HG02571 (cell line): ENCODE results near the gene CSF1R.

Experiments
- ATAC-seq: cut with Tn5 transposase; IDR thresholded peaks from one replicate; pipeline ENCODE4 v1.9.1; 2021; ENCODE audit warnings: mild to moderate bottlenecking, moderate library complexity; ENCODE audit not compliant: unreplicated experiment

CSF1R gene

GRCh38 chr5:150073677-150074076, 12.7 kb downstream of the CSF1R start:
- no peak for ATAC-seq

- ATAC-seq, result no peak
These were observed 13.2 kb downstream of the CSF1R start for GRCh38 chr5:150073086-150073625.

GRCh38 chr5:150070821-150071220, 15.5 kb downstream of the CSF1R start:
- no peak for ATAC-seq

DNA sequence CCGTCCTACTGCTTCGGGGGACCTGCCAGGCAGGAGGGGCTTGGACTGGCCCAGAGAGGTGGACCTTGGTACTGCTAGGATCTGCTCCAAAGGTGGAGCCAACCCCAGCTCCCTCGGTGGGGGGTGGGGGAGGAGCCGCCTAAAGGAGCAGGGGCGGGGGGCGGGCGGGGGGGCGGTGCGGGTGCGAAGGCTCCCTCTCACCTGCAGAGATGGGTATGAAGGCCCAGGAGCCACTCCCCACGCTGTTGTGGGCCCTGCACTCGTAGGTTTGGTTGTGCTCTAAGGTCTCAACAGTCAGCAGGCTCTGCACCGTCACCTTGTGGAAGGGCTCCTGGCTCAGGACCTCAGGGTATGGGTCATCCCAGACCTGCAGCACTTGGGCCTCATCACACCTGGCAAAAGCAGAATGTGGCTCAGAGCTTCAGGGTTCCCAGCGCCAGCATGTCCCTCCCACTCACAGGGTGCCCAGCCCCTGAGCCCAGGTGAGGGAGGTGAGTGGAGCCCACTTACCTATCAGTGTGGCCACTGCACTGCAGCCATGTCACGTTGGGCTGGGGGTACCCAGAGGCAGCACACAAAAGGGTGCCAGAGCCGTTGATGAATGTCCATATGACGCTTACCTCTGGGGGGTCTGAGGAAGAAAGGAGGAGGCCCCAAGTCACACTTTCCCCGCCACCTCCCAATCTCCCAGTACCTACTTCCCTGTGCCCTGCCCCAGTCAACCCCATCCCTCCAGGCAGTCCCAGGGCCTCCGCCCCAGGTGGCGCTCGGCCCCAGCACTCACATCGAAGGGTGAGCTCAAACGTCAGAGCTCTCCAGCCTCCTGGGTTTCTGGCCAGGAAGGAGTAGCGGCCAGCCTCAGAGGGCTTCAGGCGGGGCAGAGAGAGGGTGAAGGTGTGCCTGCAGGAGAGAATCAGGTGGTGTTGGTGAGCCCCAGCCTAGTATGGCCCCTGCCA, 16.4 kb downstream of the CSF1R start:
- no peak for ATAC-seq

DNA sequence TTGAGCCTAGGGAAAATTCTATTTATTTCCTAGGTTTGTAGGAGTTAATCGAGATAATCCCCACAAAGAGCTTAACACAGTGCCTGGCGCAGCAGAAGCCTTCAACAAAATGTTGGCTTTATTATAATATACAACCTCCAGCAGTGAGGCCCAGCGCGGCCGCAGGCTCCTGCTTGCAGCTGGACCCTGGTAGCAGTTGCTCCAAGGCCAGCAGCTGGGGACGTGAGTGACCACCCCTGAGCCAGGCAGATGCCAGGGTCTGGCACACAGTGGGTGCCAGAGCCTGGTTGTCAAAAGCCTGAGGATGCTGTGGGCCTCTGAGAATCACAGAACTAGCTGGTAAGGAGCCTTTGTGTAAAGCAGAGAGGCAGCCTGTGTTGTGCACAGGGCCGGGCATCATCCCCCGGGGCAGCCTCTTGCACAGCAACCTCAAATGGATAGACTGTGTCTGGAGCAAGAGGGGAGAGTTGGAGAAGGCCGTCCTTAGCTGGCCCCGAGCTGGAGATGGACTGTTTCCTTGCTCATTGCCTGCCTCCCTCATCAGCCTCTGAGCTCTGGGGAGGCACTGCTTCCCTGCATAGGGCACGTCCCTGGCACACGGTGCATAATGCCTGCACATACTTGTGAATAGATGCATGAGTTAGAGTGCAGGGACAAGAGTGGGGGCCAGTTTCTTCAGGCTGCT, 17.3 kb downstream of the CSF1R start:
- no peak for ATAC-seq

DNA sequence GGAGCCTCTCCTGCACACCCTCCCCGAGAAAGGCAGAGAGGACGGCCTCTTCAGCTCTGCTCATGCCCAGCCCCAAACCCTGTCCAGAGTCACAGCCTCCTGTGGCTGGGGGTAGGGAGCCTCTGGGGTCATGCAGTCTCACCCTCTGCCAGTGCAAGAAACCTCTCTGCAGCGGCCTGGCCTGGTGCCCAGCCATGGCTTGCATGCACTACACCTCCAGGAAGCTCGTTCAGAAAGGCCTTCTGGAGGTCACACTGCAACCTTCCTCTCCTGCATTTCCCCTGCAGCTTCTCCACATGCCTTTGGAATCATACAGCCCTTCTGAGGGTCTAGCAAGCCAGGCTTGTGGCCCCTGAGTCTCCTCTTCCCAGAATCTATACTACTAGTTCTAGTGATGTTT, 17.9 kb downstream of the CSF1R start:
- ATAC-seq, result no peak

GRCh38 chr5:150068071-150068470, 18.3 kb downstream of the CSF1R start:
- no peak for ATAC-seq

DNA sequence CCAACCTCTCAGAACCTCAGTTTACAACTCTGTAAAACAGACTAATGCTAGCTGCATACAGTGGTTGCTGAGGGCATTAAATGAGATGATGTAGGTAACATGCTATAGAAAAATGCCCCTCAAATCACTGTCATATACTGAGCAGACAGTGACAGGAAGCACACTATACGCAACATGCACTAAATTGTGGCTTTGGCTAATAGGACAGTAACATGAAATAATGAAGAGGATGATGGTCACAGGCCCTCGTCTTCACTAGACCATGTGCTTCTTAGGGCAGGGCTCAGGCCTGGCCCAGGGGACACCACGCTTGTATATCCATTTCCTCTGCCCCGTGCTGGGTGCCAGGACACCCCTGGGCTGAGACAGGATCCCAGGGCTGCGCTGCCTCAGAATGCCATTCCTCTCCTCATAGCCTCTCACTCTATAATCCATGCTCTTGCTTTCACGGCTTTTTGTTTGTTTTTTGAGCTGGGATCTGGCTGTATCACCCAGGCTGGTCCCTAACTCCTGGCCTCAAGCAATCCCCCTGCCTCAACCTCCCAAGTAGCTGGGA, 18.9 kb downstream of the CSF1R start:
- no peak for ATAC-seq

- no peak for ATAC-seq
These were observed 19.4 kb downstream of the CSF1R start for GRCh38 chr5:150066901-150067396.

GRCh38 chr5:150066436-150066835, 19.9 kb downstream of the CSF1R start:
- ATAC-seq, result no peak

GRCh38 chr5:150065886-150066285, 20.5 kb downstream of the CSF1R start:
- ATAC-seq, result no peak

DNA sequence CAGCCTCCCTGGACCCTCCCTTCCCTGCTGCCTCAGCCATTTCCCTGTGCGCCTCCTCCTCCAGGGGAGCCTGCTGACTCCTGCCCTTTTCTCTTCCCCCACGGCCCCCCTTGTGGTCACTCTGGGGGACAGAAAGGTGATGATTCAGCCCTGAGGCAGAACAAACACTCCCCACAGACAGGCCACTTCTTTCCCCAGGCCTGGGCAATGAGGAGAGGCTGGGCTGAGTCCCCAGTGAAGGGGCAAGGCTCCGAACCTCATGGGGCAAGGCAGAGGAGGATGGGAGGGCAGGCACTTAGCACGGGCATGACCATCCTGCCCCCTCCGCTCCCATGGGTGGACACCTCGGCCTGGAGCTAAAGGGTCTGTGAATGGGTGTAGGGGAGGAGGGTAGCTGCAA, 21.0 kb downstream of the CSF1R start:
- no peak for ATAC-seq

DNA sequence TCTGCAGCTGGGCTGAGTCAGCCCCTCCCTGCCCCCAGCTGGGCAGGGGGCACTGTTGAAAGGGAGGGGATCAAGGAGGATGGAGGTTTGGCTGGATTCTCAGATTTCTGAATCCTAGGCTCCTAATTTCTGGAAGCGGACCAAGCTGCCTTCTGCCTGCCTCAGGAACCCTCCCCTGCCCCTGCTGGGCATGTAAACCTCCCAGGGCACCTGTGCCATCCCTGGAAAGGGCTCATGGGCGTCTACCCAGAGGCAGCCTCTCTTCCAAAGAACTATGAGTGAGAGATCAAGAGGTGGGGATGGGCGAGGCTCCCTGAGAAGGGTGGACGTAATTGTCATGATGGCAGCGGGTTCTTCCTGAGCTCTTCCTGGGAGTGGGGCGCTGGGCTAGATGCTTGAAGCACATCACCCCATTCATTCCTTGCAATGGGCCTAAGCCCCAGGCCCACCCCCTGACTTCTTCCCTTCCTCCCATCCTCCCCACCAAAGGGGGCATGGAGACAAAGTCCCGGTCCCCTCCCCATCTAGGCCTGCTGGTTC, 21.6 kb downstream of the CSF1R start:
- no peak for ATAC-seq

DNA sequence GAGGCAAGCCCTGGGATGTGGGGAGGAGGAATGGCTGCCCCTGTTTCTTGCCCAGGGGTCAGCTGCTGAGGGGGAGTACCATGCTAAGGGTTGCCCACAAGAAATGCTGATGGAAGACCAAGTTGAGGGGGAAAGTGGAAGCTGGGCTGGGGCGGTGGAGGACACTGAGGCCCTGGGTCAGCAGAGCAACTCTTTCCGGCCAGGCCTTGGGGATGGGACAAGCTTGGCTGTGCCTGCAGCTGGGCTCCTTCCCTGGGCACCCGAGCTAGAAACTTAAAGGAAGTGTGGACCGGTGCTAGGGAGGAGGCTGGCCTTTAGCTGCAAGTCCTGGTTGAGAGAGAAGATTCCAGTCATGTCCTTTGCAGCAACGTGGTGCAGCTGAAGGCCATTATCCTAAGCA, 22.7 kb downstream of the CSF1R start:
- ATAC-seq, result no peak

DNA sequence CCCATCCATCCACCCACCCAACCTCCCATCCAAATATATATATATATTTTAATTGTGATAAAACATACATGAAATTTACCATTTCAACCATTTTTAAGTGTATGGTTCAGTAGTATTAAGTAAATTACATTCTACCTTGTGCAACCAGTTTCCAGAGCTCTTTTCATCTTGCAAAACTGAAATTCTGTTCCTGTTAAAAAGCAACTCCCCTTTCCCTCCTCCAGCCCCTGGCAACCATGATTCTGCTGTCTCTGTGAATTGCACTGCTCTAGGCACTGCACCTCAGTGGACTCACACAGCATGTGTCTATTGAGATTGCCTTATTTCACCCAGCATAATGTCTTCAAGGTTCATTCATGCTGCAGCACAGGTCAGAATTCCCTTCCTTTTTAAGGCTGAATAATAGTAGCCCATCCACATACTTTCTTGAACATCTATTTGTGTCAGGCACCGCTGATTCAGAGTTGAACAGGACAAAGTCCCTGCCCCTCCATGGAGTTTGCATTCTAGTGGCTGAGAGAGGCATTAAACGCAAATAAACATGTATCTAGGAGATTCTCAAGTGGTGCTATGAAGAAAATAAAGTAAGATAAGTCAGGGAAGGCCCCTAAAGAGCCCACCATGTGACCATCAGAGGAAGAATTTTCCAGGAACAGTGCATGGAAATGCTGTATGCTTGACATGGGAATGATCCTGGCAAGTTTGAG, 24.0 kb downstream of the CSF1R start:
- no peak for ATAC-seq

DNA sequence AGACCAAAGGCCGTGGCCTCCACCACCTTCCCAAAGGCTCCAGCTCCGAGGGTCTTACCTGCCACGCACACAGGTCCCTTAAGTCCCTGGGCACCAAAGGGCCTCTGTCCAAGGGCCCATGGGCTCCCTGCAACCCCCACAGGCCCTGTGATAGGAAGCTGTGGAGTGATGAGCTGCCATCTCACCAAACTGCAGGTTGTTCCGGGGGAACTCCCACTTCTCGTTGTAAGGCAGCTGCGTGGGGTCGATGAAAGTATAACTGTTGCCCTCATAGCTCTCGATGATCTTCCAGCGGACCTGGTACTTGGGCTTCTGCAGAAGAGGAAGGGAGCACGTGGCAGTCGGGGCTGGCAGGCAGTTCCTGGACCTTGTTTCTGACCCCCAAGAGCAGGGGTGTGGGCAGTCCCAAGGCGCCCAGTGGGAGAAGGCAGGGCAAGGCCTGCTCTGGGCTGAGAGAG, 24.8 kb downstream of the CSF1R start:
- no peak for ATAC-seq

DNA sequence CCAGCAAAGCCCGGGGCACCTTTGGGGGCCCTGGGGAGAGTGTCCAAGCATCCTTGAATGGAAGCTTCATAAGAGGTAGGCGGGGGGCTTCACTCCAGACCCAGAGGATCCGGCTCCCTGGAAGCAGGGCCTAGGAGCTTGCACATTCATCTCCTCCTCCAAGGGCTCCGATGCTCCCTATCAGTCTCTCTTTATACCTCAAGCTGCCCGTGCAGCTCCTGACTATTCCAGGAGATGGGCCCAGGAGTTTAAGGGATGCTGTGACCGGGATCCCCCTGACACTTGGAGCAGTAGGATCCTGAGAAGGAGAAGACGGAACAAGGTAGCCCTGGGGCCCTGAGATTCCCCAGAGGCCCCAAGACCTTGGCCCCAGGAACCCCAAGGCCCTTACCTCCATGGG, 25.9 kb downstream of the CSF1R start:
- ATAC-seq, result no peak

GRCh38 chr5:150059623-150060022, 26.7 kb downstream of the CSF1R start:
- ATAC-seq, result no peak

DNA sequence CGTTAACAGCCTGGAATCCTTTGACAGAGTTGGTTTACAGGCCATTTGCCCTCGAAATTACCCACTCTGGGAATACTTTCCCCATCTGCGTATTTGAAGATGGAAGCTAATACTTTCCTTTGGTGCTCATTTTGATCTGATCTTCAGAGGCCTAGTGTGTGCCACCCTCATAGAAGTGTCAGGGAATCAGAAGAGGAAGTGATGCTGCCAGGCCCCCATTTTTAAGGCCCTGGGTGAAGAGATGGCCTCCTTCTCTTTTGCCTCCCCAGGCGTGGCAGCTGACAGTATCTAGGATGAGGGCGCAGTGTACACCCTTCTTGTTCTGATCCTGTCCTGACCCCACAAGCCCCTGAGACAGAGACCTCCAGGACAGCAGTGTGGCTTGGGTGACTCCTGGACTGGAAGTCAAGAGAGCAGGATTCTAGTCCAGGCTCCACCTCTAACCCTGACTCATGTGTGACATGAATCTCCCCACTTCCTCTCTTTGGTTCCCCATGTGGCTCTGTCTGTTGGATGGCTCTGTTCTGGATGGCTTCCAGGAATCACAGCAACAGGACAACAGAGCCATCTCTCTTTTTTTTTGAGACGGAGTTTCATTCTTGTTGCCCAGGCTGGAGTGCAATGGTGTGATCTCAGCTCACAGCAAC, 27.8 kb downstream of the CSF1R start:
- no peak for ATAC-seq

DNA sequence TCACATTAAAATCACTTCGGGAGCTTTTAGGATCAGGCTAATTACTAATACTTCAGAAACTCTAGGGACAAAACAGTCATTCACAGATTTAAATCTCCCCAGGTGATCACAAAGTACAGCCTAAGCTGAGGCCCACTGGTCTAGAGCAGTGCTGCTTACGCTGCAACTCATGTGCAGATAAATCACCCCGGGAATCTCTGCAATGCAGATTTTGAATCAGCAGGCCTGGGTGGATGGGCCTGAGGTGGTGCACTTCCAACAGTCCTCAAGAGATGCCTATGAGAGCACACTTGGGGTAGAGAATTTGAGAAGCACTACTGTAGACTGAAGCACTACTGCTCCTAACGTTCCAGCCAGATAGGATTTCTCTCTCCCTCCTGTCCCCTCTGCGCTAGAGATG, 28.4 kb downstream of the CSF1R start:
- no peak for ATAC-seq
